Loucy (cell line): ENCODE measurements around the gene SFXN5.

ENCODE experiments used
- CTCF ChIP-seq: fragments of 200-600 bp; sonication (generic); conservative IDR thresholded peaks from 2 replicates; pipeline ENCODE4 v1.5.1; 2014; ENCODE audit warnings: mild to moderate bottlenecking, antibody characterized with exemption, low read length
- EZH2phosphoT487 ChIP-seq: fragments of 200-600 bp; IDR thresholded peaks from 2 replicates; pipeline ENCODE4 v1.6.1; 2018; ENCODE audit warnings: antibody characterized with exemption, mild to moderate bottlenecking, moderate library complexity, borderline replicate concordance

DNA sequence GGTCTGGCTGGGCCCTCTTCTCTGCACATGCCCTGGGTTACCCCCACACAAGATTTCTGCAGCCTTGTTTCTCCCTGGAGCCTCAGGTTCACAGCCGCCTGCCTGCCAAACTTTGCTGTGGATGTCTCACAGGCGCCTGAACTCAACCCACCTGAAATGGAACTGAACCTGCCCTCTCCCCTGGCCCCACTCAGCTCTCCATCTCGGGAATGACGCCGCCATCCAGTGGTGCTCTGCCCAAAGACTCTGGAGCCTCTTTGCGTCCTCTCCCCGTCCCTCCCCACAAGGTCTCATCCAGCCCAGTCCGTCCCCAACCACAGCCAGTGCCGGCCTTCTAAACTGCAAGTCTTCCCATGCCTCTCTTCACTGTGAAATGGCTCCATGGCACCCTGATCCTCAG lies 125.0 kb downstream of the SFXN5 start:
- TF ChIP-seq CTCF, result no peak
- TF ChIP-seq EZH2phosphoT487, result no peak
